Stimulated activated CD4-positive, alpha-beta T cell treated with anti-CD3 and anti-CD28 coated beads, Interleukin-1b, Interleukin-23, amount 100 ng/mL, for 24 hours (primary cell): ENCODE results near the gene TRIM13.
"Not testable (repeated sequence)": the region's sequence is repeated elsewhere in the genome, so short reads cannot be mapped to it uniquely, and the experiment has no call there.

Experiments
- DNase-seq, 4 experiments: peaks; one replicate each; pipeline ENCODE4 v3.0.0-alpha.2; 2020; ENCODE audit warnings: low read depth in 4 of 4, low spot score in 1 of 4

TRIM13 gene

GRCh38 chr13:49996951-49997895 lies at the start of gene TRIM13:
TRIM13 (plus strand) TSS chr13:49997042; CDS start chr13:50011941, 14,899 bp downstream.
- peak; percentile 53 to 68 (median 65) for DNase-seq

GRCh38 chr13:49948777-49949270 lies 48.0 kb upstream of the TRIM13 start:
- not testable (repeated sequence) for DNase-seq

- DNase-seq: no peak
Measured at GRCh38 chr13:49951754-49952535, 44.9 kb upstream of the TRIM13 start.

GRCh38 chr13:49953560-49953959 lies 43.3 kb upstream of the TRIM13 start:
- DNase-seq: no peak

- DNase-seq: no peak
Measured at GRCh38 chr13:49954674-49955455, 42.0 kb upstream of the TRIM13 start.

GRCh38 chr13:49956131-49956530 lies 40.7 kb upstream of the TRIM13 start:
- no peak for DNase-seq

- no peak for DNase-seq
Measured at GRCh38 chr13:49958321-49958720, 38.5 kb upstream of the TRIM13 start.

GRCh38 chr13:49967456-49967855 lies 29.4 kb upstream of the TRIM13 start:
- no peak for DNase-seq

DNA sequence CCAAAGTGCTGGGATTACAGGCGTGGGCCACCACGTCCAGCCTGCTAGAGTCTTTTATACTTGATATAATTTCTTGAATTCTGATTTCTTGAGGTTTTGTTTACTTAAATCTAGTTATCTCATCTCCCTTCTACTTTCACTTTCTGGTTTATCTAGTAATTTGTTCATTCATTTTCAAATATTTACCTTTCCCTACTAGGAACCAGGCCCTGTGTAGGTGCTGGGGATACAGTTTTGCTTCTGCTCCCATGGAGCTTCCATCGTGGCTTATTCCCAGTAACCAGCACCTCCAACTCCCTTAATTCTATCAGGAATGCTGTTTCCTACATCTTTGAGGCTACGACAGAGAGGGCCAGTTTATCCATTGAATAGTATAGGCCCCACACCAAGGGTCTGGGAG lies 24.1 kb upstream of the TRIM13 start:
- no peak for DNase-seq

DNA sequence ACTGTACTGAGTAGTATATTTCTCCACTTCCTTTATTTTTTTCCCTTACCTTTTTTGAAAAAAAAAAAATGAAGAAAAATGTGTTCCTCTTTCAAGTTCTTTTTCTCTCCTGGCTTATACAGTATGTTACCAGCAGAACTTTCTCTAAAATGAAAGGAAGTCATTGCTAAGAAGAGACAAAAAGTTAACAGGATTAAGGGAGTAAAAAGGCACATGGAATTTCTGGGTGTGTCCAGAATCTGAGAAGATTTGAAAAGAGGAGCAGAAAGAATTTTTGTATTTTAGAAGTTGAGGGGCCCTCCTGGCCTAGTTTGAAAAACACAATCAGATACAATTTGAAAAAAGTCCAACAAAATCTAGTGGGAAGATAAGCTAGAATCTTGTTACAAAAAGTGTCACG lies 21.0 kb upstream of the TRIM13 start:
- DNase-seq: no peak

- peak; percentile 57 to 70 (median 64) for DNase-seq
Measured at GRCh38 chr13:49976314-49977258, 20.3 kb upstream of the TRIM13 start.

DNA sequence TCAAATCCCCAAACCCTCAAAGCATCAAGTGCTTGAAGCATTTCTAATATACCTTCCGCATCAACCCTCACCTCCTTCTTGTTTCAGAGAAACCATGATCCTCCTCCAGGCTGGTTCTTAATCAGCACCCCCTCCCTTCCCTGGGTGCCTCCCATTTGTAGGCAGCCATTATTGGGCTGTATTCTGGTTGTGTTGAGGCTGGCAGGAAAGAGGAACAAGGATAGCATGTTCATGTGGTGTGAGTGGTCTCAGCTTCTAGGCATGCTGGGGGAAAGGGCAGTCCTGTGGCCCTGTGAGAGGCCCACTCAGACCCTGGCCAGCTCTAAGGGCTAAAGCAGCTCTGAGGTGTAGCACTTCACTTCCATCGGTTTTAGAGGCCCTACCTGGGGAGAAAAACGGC lies 18.9 kb upstream of the TRIM13 start:
- no peak for DNase-seq

DNA sequence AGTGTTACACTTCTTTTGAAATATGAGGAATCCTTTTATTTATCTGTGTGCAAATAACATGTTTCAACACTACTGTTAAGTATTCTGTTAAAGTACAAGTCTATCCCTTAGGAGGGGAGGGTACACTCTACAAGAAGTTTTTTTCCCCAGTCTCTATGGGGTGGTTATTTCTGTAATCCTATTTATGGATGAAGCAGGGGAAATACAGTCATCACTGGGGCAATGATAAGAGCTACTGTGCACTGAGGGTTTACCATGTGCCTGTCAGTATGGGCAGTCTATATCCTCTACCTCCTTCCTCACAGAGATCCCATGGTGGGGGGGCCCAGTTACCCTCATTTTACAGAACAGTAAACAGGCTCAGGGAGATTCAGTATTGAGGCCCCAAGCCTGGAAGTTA lies 16.6 kb upstream of the TRIM13 start:
- no peak for DNase-seq

DNA sequence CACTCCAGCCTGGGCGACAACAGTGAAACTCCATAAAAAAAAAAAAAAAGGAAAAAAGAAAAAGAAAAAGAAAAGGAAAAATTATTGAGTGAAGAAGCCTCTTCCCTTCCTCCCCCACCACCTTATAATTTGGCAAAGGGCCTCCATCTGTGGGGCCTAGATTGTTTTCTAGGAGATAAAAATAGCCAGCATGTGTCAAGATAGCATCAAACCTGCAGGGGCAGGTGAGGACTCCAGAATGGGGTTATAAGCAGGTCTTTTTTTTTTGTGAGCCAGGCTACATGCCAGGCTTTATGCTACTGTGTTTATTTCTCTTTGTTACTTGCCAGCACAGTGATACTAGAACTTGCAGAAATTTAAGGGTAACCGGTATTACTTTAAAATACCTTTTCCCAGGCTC lies 11.7 kb upstream of the TRIM13 start:
- no peak for DNase-seq

GRCh38 chr13:49986471-49986870 lies 10.4 kb upstream of the TRIM13 start:
- DNase-seq: no peak

DNA sequence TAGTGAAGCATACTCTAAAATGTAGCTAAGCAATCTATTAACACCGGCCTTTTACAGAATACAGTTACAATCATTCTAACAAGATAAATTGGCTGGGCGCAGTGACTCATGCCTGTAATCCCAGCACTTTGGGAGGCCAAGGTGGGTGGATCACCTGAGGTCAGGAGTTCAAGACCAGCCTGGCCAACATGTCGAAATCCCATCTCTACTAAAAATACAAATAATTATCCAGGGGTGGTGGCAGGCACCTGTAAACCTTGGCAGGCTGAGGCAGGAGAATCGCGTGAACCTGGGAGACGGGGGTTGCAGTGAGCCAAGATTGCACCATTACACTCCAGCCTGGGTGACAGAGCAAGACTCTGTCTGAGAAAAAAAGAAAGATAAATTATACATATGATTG lies 6.2 kb upstream of the TRIM13 start:
- not testable (repeated sequence) for DNase-seq

DNA sequence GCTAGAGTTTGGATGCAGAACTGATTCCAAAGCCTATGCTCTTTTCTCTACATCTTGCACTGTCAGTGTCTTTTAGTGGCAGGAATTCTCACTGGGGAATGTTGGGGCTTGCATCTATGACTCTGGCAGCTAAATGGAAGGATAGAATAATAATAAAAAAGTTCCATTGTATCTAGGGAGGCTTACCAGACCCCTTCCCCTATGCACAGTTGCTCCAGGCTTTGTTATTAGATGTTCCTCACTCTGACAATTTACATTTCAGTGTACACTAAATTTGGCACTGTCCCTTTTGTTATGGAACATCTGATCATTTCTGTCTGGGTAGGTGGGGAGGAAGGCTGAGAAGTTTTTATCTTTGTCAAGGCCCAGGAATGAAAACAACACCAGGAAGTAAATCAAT lies 3.7 kb upstream of the TRIM13 start:
- DNase-seq: no peak

- DNase-seq: no peak
Measured at GRCh38 chr13:49993666-49994065, 3.2 kb upstream of the TRIM13 start.

GRCh38 chr13:49995625-49996101 lies 1.2 kb upstream of the TRIM13 start:
- no peak for DNase-seq
